ENCODE results near the gene IL10. TPM values are rescaled to one million over a fixed set of nuclear protein-coding genes. Genes with fewer than 3 reads are reported as not detected.

IL10 gene
- polyA plus RNA-seq, 1 of the 3 experiments (the other 2 are of a cell fraction) = not detected

DNA sequence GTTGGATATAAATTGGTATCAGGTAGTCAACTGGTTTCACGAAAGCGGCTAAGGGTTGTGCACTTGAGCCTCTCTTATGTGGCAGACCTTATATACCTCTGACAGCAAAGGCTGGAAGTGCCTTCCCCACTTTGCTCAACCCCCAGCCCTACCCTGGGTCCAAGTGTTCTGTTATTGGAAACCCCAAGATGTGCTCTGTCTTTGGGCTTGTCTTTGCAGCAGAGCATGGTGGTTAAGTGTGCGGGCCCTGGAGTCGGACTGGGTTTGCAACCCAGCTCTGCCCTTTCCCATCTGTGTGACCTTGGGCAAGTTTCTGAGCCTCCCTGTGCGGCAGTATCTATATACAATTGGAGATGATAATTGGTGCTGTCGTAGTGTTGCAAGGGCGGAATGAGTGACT is 11.2 kb upstream of the IL10 start:
- Histone ChIP-seq H3K9me2 (no peaks in the 10 kb centered on the region), H3K9me3 (no peaks in the 10 kb centered on the region), H2AFZ (ENCODE audit: low read depth) (no peak overlapping the region), H3K9ac (no peak overlapping the region), H3K4me3 (ENCODE audit: low read depth in 2 of 2, low read length in 1 of 2) (no peak overlapping the region), H3F3A (replicated peaks; ENCODE audit: insufficient read depth) (no peaks in the 10 kb centered on the region), H4K20me1 (ENCODE audit: insufficient read depth) (no peaks in the 10 kb centered on the region), H3K27ac (ENCODE audit: low read depth in 2 of 2, low read length in 1 of 2) (no peak overlapping the region), H3K27me3 (ENCODE audit: insufficient read depth) (peaks cover 8% of the 10 kb centered on the region; the same call in 1 of the 2 replicates), H3K36me3 (replicated peaks in 1 of 2; ENCODE audit: control insufficient read depth in 1 of 2, insufficient read depth in 2 of 2, low read length in 1 of 2) (no peaks in the 10 kb centered on the region), H3K4me1 (ENCODE audit: control insufficient read depth in 1 of 2, insufficient read depth in 2 of 2, low read depth in 1 of 2, low read length in 1 of 2) (no peaks in the 10 kb centered on the region), H3K79me2 (ENCODE audit: insufficient read depth) (no peaks in the 10 kb centered on the region), H3K4me2 (no peak overlapping the region)
- WGBS (ENCODE audit: low lambda C conversion rate) = 56% methylated on average over 7 of the region's 7 CpGs
- CTCF ChIA-PET = interaction anchor here (1.5 kb wide), 1 partner anchor 14 kb away, joined by 3 read pairs; no protein-coding TSS in a partner anchor
- DNase-seq = no peak
- POLR2A ChIA-PET = no interaction called here
- TF ChIP-seq, protein P1, sequence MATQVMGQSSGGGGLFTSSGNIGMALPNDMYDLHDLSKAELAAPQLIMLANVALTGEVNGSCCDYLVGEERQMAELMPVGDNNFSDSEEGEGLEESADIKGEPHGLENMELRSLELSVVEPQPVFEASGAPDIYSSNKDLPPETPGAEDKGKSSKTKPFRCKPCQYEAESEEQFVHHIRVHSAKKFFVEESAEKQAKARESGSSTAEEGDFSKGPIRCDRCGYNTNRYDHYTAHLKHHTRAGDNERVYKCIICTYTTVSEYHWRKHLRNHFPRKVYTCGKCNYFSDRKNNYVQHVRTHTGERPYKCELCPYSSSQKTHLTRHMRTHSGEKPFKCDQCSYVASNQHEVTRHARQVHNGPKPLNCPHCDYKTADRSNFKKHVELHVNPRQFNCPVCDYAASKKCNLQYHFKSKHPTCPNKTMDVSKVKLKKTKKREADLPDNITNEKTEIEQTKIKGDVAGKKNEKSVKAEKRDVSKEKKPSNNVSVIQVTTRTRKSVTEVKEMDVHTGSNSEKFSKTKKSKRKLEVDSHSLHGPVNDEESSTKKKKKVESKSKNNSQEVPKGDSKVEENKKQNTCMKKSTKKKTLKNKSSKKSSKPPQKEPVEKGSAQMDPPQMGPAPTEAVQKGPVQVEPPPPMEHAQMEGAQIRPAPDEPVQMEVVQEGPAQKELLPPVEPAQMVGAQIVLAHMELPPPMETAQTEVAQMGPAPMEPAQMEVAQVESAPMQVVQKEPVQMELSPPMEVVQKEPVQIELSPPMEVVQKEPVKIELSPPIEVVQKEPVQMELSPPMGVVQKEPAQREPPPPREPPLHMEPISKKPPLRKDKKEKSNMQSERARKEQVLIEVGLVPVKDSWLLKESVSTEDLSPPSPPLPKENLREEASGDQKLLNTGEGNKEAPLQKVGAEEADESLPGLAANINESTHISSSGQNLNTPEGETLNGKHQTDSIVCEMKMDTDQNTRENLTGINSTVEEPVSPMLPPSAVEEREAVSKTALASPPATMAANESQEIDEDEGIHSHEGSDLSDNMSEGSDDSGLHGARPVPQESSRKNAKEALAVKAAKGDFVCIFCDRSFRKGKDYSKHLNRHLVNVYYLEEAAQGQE (IDR thresholded peaks at IDR 0.05; ENCODE audit: low read depth, low read length) = no peak
- TF ChIP-seq MXI1 (IDR thresholded peaks at IDR 0.05; ENCODE audit: low read depth, low read length) = no peak
- TF ChIP-seq, protein P2, sequence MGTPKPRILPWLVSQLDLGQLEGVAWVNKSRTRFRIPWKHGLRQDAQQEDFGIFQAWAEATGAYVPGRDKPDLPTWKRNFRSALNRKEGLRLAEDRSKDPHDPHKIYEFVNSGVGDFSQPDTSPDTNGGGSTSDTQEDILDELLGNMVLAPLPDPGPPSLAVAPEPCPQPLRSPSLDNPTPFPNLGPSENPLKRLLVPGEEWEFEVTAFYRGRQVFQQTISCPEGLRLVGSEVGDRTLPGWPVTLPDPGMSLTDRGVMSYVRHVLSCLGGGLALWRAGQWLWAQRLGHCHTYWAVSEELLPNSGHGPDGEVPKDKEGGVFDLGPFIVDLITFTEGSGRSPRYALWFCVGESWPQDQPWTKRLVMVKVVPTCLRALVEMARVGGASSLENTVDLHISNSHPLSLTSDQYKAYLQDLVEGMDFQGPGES (IDR thresholded peaks at IDR 0.05; ENCODE audit: low read depth, low read length) = no peak
- TF ChIP-seq RAD21 (IDR thresholded peaks at IDR 0.05; ENCODE audit: low read length) = no peak
- TF ChIP-seq EP300 (IDR thresholded peaks at IDR 0.05; ENCODE audit: borderline replicate concordance in 1 of 2, low read depth in 1 of 2, low read length in 1 of 2) = no peak
- TF ChIP-seq, protein P3, sequence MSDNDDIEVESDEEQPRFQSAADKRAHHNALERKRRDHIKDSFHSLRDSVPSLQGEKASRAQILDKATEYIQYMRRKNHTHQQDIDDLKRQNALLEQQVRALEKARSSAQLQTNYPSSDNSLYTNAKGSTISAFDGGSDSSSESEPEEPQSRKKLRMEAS (IDR thresholded peaks at IDR 0.05; ENCODE audit: low read depth) = no peak

DNA sequence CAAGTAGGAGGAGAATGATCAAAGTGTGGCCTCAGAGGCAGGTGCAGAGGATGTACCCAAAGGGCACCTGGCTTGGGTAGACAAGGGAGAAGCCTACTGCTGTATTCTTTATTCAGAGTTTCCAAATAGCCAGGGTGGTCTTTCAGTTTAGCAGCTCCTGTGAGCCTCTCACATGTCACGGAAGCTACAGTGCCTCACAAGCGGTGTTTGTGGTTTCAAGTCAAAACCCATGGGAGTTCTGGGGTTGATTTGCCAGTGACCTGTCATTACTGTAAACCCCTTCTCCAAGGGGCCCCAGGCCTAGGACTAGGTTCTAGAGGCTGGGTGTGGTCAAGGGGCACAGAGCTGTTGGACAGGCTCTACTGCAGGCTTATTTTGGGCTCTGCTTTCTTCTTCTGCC is 10.2 kb upstream of the IL10 start:
- no peak for DNase-seq
- Histone ChIP-seq H3K9me3 (no peaks in the 10 kb centered on the region), H4K20me1 (ENCODE audit: insufficient read depth) (no peaks in the 10 kb centered on the region), H3K4me1 (ENCODE audit: control insufficient read depth in 1 of 2, insufficient read depth in 2 of 2, low read depth in 1 of 2, low read length in 1 of 2) (no peaks in the 10 kb centered on the region), H3K9me2 (no peaks in the 10 kb centered on the region), H3K9ac (no peak overlapping the region), H3K4me2 (no peak overlapping the region), H3F3A (replicated peaks; ENCODE audit: insufficient read depth) (no peaks in the 10 kb centered on the region), H3K36me3 (replicated peaks in 1 of 2; ENCODE audit: control insufficient read depth in 1 of 2, insufficient read depth in 2 of 2, low read length in 1 of 2) (no peaks in the 10 kb centered on the region), H3K27me3 (ENCODE audit: insufficient read depth) (peaks cover 8% of the 10 kb centered on the region; the same call in 1 of the 2 replicates), H3K4me3 (ENCODE audit: low read depth in 2 of 2, low read length in 1 of 2) (no peak overlapping the region), H3K79me2 (ENCODE audit: insufficient read depth) (no peaks in the 10 kb centered on the region), H3K27ac (ENCODE audit: low read depth in 2 of 2, low read length in 1 of 2) (no peak overlapping the region), H2AFZ (ENCODE audit: low read depth) (no peak overlapping the region)
- TF ChIP-seq MXI1 (IDR thresholded peaks at IDR 0.05; ENCODE audit: low read depth, low read length) = no peak
- TF ChIP-seq TEAD4 (IDR thresholded peaks at IDR 0.05; ENCODE audit: borderline replicate concordance, insufficient read depth) = no peak
- no peak for TF ChIP-seq TAF1 (IDR thresholded peaks at IDR 0.05; ENCODE audit: borderline replicate concordance, low read depth, low read length)
- TF ChIP-seq YY1 (IDR thresholded peaks at IDR 0.05; ENCODE audit: low read depth) = no peak
- WGBS (ENCODE audit: low lambda C conversion rate) = 75% methylated on average over 2 of the region's 2 CpGs
- ChIA-PET CTCF (no interaction called here), POLR2A (no interaction called here)
